Measurements from ENCODE around the gene LRRC1.

Gene LRRC1

DNA sequence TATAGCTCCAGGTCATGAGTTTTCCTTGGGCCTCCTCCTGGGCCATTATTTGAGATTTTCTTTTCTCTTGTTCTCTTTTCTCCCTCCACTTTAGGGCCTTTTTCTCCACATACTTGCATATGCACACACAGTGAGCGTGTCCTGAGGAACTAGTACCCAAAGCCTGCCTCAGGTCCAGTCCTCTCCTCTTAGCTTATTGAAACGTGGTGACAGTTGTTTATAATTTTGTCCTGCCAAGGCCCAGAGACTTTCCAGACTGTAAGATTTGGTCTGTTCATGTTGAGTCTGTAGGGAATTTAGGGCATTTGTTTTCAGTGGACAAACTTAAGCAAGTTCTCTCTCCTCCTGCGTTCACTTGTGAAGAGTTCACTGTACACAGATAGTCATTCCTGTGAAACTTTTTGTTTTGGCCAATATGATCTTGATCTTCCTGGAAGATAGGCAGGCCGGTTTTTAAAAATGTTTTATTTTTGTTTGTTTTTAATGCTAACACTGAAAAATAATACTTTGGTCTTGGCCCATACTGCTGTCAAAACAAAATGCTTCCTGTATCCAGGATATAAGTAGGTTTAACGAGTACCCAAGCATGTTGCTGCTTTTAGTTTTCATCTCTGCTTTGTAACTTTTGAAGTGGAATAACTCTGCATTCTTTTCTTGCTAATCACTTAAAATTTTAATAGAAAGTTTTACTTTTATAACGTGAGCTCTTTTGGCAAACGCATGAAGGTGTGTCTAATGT is 20.7 kb downstream of the LRRC1 start:
- TF ChIP-seq FOXP2 (optimal IDR thresholded peaks at IDR 0.05; ENCODE audit: borderline replicate concordance, extremely low read depth, extremely low read length, insufficient read depth) (no peak), SIN3A (IDR thresholded peaks at IDR 0.05; ENCODE audit: borderline replicate concordance, insufficient read depth, low read length) (no peak), POLR2AphosphoS5 (IDR thresholded peaks at IDR 0.05; ENCODE audit: low read depth, low read length) (no peak), TAF1 (IDR thresholded peaks at IDR 0.05; ENCODE audit: borderline replicate concordance, insufficient read depth, low read length) (no peak)
- TF ChIP-seq, protein P1, sequence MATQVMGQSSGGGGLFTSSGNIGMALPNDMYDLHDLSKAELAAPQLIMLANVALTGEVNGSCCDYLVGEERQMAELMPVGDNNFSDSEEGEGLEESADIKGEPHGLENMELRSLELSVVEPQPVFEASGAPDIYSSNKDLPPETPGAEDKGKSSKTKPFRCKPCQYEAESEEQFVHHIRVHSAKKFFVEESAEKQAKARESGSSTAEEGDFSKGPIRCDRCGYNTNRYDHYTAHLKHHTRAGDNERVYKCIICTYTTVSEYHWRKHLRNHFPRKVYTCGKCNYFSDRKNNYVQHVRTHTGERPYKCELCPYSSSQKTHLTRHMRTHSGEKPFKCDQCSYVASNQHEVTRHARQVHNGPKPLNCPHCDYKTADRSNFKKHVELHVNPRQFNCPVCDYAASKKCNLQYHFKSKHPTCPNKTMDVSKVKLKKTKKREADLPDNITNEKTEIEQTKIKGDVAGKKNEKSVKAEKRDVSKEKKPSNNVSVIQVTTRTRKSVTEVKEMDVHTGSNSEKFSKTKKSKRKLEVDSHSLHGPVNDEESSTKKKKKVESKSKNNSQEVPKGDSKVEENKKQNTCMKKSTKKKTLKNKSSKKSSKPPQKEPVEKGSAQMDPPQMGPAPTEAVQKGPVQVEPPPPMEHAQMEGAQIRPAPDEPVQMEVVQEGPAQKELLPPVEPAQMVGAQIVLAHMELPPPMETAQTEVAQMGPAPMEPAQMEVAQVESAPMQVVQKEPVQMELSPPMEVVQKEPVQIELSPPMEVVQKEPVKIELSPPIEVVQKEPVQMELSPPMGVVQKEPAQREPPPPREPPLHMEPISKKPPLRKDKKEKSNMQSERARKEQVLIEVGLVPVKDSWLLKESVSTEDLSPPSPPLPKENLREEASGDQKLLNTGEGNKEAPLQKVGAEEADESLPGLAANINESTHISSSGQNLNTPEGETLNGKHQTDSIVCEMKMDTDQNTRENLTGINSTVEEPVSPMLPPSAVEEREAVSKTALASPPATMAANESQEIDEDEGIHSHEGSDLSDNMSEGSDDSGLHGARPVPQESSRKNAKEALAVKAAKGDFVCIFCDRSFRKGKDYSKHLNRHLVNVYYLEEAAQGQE (IDR thresholded peaks at IDR 0.05; ENCODE audit: insufficient read depth in 1 of 2, low read depth in 2 of 2, low read length in 2 of 2), result no peak

DNA sequence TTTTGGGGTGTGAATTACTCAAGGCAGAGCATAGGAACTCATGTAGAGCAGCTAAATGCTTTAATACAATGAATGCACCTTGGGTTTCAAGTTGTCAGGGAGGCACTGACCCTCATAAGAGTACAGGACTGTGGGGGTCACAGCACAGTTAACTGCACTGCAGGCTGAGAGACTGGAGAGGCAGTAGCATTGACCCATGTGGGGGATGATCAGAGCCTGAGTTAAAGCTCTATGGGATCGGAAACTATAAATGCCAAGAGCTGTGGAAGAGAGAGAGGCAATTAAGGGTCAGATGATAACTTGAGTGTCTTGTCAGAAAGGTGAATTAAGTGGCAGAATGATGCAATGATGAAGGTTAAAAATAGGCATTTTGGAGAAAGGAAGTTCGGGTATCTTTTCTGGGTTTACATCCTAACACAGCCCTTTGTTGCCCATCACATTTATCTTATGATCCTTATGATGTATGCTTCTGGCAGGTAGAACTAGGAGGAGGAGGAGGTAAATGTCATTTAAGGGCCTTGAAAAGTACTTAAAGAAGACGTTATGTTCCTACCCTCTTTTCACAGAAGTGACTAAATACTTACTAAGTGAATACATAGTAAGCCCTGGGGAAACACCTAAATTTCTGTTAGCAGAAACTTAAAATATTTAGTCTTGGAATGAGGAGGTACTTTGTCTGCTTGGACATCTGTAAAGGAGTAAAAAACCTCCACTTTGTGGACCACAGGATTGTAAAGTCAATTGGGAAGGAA is 24.2 kb downstream of the LRRC1 start:
- TF ChIP-seq, protein P1 (IDR thresholded peaks at IDR 0.05; ENCODE audit: insufficient read depth in 1 of 2, low read depth in 2 of 2, low read length in 2 of 2), result no peak
- TF ChIP-seq SIN3A (IDR thresholded peaks at IDR 0.05; ENCODE audit: borderline replicate concordance, insufficient read depth, low read length), result no peak
- TF ChIP-seq POLR2AphosphoS5 (IDR thresholded peaks at IDR 0.05; ENCODE audit: low read depth, low read length), result no peak
- no peak for TF ChIP-seq TAF1 (IDR thresholded peaks at IDR 0.05; ENCODE audit: borderline replicate concordance, insufficient read depth, low read length)
- no peak for TF ChIP-seq FOXP2 (optimal IDR thresholded peaks at IDR 0.05; ENCODE audit: borderline replicate concordance, extremely low read depth, extremely low read length, insufficient read depth)

DNA sequence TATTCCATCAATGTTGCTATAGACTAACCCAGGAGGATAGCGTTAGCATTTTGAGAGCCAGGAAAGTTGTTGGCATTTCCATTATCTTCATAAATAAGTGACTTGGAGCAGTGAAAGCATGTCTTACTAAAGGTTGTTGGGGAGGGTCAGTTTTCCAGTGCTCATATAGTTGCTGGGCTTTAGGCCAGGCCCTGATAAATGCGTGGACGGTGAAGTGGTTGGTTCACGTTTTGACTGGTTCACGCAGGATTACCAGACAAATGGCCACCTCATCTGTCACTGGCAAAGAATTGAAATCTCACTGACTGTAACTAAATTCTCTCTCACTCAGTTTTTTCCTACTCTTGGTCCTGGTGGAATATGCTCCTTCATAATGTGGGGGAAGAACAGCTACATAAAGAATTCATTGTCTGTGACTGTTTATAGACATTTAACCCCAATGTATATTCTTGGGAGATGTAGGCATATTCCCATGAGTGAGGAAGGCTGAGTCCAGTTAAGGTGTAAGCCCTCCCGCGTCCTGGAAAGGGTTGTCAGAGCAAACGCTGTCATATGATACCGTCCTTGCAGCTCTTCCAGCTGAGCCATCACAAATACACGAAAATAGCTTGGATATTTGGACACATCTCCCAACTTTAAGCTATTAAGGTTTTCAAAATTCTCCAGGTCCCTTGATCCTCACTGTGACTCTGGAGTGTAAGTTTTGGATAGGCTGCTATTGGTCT is 27.8 kb downstream of the LRRC1 start:
- TF ChIP-seq, protein P1 (IDR thresholded peaks at IDR 0.05; ENCODE audit: insufficient read depth in 1 of 2, low read depth in 2 of 2, low read length in 2 of 2), result no peak
- TF ChIP-seq TAF1 (IDR thresholded peaks at IDR 0.05; ENCODE audit: borderline replicate concordance, insufficient read depth, low read length) (no peak), SIN3A (IDR thresholded peaks at IDR 0.05; ENCODE audit: borderline replicate concordance, insufficient read depth, low read length) (no peak), POLR2AphosphoS5 (IDR thresholded peaks at IDR 0.05; ENCODE audit: low read depth, low read length) (no peak), FOXP2 (optimal IDR thresholded peaks at IDR 0.05; ENCODE audit: borderline replicate concordance, extremely low read depth, extremely low read length, insufficient read depth) (no peak)

DNA sequence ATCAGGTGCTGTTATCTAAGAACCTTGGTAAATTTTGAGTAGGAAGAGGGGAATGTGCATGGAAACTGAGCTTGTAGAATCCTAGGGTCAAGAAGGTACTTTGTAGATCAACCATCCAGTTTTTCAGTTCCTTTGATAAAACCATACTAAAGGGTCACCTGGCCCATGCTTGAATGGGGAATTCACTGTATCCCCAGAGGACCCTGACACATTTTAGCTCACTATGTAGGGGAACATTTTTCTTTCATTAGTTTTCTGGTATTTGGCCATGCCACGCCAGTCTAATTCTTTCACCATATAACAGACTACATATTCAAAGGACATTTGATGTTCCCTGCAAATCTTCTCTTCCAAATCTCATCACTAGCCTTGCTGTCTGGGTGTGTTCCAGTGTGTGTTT is 29.9 kb downstream of the LRRC1 start:
- no peak for TF ChIP-seq SIN3A (IDR thresholded peaks at IDR 0.05; ENCODE audit: borderline replicate concordance, insufficient read depth, low read length)
- TF ChIP-seq POLR2AphosphoS5 (IDR thresholded peaks at IDR 0.05; ENCODE audit: low read depth, low read length), result no peak
- no peak for TF ChIP-seq TAF1 (IDR thresholded peaks at IDR 0.05; ENCODE audit: borderline replicate concordance, insufficient read depth, low read length)
- TF ChIP-seq, protein P1 (IDR thresholded peaks at IDR 0.05; ENCODE audit: insufficient read depth in 1 of 2, low read depth in 2 of 2, low read length in 2 of 2), result no peak
- no peak for TF ChIP-seq FOXP2 (optimal IDR thresholded peaks at IDR 0.05; ENCODE audit: borderline replicate concordance, extremely low read depth, extremely low read length, insufficient read depth)
